Measurements from ENCODE around the gene EP400. TPM values are rescaled to one million over a fixed set of nuclear protein-coding genes. Genes with fewer than 3 reads are reported as not detected.

The EP400 gene
- total and polyA plus RNA-seq, 2 of the 8 experiments (the other 6 are each of a cell fraction or from before 2014, with no cell fraction given): 13.1 to 69.7 TPM

DNA sequence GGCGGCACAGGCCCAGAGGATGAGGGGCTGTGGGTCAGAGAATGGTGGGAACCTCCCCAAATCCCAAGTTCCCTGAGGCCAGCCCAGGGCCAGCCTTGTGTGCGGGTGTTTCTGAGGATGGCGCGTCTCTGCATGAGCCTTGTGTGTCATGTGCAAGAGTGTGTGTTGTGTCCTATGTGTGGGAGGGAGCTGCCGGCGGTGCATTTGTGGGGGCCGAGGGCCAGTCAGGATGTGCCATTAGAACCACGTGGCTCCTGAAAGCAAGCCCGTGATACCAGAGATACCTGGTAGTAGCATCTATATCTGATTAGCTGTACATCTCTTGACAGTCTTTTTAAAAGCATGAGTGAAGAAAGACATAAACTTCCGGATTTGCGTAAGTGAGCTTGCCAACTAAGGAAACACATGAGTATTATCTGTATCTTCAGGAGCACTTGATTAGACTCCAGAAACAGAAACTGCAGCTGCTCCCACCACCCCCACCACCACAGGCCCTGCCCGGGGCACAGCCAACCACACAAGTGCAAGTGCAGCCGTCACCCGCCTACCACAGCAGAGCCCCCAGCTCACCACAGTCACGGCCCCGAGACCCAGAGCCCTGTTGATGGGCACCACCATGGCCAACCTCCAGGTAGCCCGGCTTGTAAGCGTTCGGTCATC is 175.2 kb downstream of the EP400 start (continued):
- TF ChIP-seq, protein P1, sequence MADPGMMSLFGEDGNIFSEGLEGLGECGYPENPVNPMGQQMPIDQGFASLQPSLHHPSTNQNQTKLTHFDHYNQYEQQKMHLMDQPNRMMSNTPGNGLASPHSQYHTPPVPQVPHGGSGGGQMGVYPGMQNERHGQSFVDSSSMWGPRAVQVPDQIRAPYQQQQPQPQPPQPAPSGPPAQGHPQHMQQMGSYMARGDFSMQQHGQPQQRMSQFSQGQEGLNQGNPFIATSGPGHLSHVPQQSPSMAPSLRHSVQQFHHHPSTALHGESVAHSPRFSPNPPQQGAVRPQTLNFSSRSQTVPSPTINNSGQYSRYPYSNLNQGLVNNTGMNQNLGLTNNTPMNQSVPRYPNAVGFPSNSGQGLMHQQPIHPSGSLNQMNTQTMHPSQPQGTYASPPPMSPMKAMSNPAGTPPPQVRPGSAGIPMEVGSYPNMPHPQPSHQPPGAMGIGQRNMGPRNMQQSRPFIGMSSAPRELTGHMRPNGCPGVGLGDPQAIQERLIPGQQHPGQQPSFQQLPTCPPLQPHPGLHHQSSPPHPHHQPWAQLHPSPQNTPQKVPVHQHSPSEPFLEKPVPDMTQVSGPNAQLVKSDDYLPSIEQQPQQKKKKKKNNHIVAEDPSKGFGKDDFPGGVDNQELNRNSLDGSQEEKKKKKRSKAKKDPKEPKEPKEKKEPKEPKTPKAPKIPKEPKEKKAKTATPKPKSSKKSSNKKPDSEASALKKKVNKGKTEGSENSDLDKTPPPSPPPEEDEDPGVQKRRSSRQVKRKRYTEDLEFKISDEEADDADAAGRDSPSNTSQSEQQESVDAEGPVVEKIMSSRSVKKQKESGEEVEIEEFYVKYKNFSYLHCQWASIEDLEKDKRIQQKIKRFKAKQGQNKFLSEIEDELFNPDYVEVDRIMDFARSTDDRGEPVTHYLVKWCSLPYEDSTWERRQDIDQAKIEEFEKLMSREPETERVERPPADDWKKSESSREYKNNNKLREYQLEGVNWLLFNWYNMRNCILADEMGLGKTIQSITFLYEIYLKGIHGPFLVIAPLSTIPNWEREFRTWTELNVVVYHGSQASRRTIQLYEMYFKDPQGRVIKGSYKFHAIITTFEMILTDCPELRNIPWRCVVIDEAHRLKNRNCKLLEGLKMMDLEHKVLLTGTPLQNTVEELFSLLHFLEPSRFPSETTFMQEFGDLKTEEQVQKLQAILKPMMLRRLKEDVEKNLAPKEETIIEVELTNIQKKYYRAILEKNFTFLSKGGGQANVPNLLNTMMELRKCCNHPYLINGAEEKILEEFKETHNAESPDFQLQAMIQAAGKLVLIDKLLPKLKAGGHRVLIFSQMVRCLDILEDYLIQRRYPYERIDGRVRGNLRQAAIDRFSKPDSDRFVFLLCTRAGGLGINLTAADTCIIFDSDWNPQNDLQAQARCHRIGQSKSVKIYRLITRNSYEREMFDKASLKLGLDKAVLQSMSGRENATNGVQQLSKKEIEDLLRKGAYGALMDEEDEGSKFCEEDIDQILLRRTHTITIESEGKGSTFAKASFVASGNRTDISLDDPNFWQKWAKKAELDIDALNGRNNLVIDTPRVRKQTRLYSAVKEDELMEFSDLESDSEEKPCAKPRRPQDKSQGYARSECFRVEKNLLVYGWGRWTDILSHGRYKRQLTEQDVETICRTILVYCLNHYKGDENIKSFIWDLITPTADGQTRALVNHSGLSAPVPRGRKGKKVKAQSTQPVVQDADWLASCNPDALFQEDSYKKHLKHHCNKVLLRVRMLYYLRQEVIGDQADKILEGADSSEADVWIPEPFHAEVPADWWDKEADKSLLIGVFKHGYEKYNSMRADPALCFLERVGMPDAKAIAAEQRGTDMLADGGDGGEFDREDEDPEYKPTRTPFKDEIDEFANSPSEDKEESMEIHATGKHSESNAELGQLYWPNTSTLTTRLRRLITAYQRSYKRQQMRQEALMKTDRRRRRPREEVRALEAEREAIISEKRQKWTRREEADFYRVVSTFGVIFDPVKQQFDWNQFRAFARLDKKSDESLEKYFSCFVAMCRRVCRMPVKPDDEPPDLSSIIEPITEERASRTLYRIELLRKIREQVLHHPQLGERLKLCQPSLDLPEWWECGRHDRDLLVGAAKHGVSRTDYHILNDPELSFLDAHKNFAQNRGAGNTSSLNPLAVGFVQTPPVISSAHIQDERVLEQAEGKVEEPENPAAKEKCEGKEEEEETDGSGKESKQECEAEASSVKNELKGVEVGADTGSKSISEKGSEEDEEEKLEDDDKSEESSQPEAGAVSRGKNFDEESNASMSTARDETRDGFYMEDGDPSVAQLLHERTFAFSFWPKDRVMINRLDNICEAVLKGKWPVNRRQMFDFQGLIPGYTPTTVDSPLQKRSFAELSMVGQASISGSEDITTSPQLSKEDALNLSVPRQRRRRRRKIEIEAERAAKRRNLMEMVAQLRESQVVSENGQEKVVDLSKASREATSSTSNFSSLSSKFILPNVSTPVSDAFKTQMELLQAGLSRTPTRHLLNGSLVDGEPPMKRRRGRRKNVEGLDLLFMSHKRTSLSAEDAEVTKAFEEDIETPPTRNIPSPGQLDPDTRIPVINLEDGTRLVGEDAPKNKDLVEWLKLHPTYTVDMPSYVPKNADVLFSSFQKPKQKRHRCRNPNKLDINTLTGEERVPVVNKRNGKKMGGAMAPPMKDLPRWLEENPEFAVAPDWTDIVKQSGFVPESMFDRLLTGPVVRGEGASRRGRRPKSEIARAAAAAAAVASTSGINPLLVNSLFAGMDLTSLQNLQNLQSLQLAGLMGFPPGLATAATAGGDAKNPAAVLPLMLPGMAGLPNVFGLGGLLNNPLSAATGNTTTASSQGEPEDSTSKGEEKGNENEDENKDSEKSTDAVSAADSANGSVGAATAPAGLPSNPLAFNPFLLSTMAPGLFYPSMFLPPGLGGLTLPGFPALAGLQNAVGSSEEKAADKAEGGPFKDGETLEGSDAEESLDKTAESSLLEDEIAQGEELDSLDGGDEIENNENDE (IDR thresholded peaks at IDR 0.05; ENCODE audit: insufficient replicate concordance, low read length): no peak
- TF ChIP-seq JUN (IDR thresholded peaks at IDR 0.05; ENCODE audit: low read depth, low read length): no peak
- no peak for TF ChIP-seq TAF1 (IDR thresholded peaks at IDR 0.05; ENCODE audit: low read depth, low read length)
- no peak for TF ChIP-seq KDM1A (IDR thresholded peaks at IDR 0.05; ENCODE audit: borderline replicate concordance, low read length)
- TF ChIP-seq, protein P2, sequence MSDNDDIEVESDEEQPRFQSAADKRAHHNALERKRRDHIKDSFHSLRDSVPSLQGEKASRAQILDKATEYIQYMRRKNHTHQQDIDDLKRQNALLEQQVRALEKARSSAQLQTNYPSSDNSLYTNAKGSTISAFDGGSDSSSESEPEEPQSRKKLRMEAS (IDR thresholded peaks at IDR 0.05): no peak
- no peak for TF ChIP-seq GTF2F1 (IDR thresholded peaks at IDR 0.05; ENCODE audit: borderline replicate concordance, low read depth, low read length)
- TF ChIP-seq, protein P3, sequence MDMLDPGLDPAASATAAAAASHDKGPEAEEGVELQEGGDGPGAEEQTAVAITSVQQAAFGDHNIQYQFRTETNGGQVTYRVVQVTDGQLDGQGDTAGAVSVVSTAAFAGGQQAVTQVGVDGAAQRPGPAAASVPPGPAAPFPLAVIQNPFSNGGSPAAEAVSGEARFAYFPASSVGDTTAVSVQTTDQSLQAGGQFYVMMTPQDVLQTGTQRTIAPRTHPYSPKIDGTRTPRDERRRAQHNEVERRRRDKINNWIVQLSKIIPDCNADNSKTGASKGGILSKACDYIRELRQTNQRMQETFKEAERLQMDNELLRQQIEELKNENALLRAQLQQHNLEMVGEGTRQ (IDR thresholded peaks at IDR 0.05; ENCODE audit: low read length): no peak
- TF ChIP-seq, protein P4, sequence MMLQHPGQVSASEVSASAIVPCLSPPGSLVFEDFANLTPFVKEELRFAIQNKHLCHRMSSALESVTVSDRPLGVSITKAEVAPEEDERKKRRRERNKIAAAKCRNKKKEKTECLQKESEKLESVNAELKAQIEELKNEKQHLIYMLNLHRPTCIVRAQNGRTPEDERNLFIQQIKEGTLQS (IDR thresholded peaks at IDR 0.05; ENCODE audit: insufficient read depth, low read depth, low read length): no peak
- TF ChIP-seq TEAD4 (IDR thresholded peaks at IDR 0.05; ENCODE audit: low read depth, low read length): no peak

Data from H1 (cell line).